ENCODE data around the gene CFHR5. TPM values are rescaled to one million over a fixed set of nuclear protein-coding genes. Genes with fewer than 3 reads are reported as not detected.
"Not testable (repeated sequence)": the region's sequence is repeated elsewhere in the genome, so short reads cannot be mapped to it uniquely, and the experiment has no call there.

The CFHR5 gene
- total and polyA plus RNA-seq, 2 of the 13 experiments (the other 11 are each of a cell fraction or from before 2014, with no cell fraction given), result not detected

DNA sequence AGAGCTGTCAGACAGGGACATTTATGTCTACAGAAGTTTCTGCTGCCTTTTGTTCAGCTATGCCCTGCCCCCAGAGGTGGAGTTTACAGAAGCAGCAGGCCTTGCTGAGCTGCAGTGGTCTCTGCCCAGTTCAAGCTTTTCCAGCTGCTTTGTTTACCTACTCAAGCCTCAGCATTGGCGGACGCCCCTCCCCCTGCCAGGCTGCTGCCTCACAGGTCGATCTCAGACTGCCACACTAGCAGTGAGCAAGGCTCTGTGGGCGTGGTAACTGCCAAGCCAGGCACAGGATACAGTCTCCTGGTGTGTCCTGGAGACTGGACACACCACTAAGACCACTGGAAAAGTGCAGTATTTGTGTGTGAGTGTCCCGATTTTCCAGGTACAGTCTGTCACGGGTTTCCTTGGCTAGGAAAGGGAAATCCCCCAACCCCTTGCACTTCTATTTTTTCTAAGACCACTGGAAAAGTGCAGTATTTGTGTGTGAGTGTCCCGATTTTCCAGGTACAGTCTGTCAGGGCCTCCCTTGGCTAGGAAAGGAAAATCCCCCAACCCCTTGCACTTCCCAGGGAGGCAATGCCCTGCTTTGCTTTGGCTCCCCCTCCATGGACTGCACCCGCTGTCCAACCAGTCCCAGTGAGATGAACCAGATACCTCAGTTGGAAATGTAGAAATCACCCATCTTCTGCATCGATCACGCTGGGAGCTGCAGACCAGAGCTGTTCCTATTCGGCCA is 14.7 kb downstream of the CFHR5 start (continued):
- TF ChIP-seq ELF3 (CRISPR knock-in tag; IDR thresholded peaks at IDR 0.05) (peak; percentile 55; the same call in 1 of the 2 replicates), KLF12 (CRISPR knock-in tag; IDR thresholded peaks at IDR 0.05; ENCODE audit: borderline replicate concordance) (0 out of 2 replicates have a peak, but pooled peaks have one; percentile 35), ZNF160 (CRISPR knock-in tag; IDR thresholded peaks at IDR 0.05) (0 out of 2 replicates have a peak, but pooled peaks have one; percentile 61), FOXK1 (CRISPR knock-in tag; IDR thresholded peaks at IDR 0.05; ENCODE audit: borderline replicate concordance, low read depth) (peak; percentile 75), ZNF784 (CRISPR knock-in tag; IDR thresholded peaks at IDR 0.05; ENCODE audit: borderline replicate concordance) (peak; percentile 32; the same call in 1 of the 2 replicates), SP140L (CRISPR knock-in tag; IDR thresholded peaks at IDR 0.05; ENCODE audit: borderline replicate concordance) (0 out of 2 replicates have a peak, but pooled peaks have one; percentile 48), ZNF317 (CRISPR knock-in tag; IDR thresholded peaks at IDR 0.05) (peak; percentile 31; the same call in 1 of the 2 replicates), ZFX (CRISPR knock-in tag; IDR thresholded peaks at IDR 0.05; ENCODE audit: low read depth) (peak; percentile 76; the same call in 1 of the 2 replicates), FOXA1 (IDR thresholded peaks at IDR 0.05) (0 out of 2 replicates have a peak, but pooled peaks have one; percentile 20), FOXA1 (CRISPR knock-in tag; IDR thresholded peaks at IDR 0.05) (peak; percentile 93), KDM4B (CRISPR knock-in tag; IDR thresholded peaks at IDR 0.05) (0 out of 2 replicates have a peak, but pooled peaks have one; percentile 18), ZNF598 (CRISPR knock-in tag; IDR thresholded peaks at IDR 0.05; ENCODE audit: borderline replicate concordance) (peak; percentile 78; the same call in 1 of the 2 replicates), SOX6 (CRISPR knock-in tag; IDR thresholded peaks at IDR 0.05) (peak; percentile 79; the same call in 1 of the 2 replicates), ZBTB42 (CRISPR knock-in tag; IDR thresholded peaks at IDR 0.05) (peak; percentile 92; the same call in 1 of the 2 replicates), ZNF264 (CRISPR knock-in tag; IDR thresholded peaks at IDR 0.05) (peak; percentile 55; the same call in 1 of the 2 replicates), ZNF124 (CRISPR knock-in tag; IDR thresholded peaks at IDR 0.05) (peak; percentile 36; the same call in 1 of the 2 replicates), ZMYM3 (CRISPR knock-in tag; IDR thresholded peaks at IDR 0.05) (peak; percentile 79), DMAP1 (CRISPR knock-in tag; IDR thresholded peaks at IDR 0.05) (peak; percentile 54; the same call in 1 of the 2 replicates), DRAP1 (CRISPR knock-in tag; IDR thresholded peaks at IDR 0.05) (0 out of 2 replicates have a peak, but pooled peaks have one; percentile 39), KDM5B (CRISPR knock-in tag; IDR thresholded peaks at IDR 0.05; ENCODE audit: borderline replicate concordance) (peak; percentile 53; the same call in 1 of the 2 replicates), GABPB1 (CRISPR knock-in tag; IDR thresholded peaks at IDR 0.05) (peak; percentile 55; the same call in 1 of the 2 replicates)
- TF ChIP-seq, protein P1, sequence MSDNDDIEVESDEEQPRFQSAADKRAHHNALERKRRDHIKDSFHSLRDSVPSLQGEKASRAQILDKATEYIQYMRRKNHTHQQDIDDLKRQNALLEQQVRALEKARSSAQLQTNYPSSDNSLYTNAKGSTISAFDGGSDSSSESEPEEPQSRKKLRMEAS (IDR thresholded peaks at IDR 0.05), result peak; percentile 53; the same call in 1 of the 2 replicates
- TF ChIP-seq, protein P2, sequence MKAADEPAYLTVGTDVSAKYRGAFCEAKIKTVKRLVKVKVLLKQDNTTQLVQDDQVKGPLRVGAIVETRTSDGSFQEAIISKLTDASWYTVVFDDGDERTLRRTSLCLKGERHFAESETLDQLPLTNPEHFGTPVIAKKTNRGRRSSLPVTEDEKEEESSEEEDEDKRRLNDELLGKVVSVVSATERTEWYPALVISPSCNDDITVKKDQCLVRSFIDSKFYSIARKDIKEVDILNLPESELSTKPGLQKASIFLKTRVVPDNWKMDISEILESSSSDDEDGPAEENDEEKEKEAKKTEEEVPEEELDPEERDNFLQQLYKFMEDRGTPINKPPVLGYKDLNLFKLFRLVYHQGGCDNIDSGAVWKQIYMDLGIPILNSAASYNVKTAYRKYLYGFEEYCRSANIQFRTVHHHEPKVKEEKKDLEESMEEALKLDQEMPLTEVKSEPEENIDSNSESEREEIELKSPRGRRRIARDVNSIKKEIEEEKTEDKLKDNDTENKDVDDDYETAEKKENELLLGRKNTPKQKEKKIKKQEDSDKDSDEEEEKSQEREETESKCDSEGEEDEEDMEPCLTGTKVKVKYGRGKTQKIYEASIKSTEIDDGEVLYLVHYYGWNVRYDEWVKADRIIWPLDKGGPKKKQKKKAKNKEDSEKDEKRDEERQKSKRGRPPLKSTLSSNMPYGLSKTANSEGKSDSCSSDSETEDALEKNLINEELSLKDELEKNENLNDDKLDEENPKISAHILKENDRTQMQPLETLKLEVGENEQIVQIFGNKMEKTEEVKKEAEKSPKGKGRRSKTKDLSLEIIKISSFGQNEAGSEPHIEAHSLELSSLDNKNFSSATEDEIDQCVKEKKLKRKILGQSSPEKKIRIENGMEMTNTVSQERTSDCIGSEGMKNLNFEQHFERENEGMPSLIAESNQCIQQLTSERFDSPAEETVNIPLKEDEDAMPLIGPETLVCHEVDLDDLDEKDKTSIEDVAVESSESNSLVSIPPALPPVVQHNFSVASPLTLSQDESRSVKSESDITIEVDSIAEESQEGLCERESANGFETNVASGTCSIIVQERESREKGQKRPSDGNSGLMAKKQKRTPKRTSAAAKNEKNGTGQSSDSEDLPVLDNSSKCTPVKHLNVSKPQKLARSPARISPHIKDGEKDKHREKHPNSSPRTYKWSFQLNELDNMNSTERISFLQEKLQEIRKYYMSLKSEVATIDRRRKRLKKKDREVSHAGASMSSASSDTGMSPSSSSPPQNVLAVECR (CRISPR knock-in tag; IDR thresholded peaks at IDR 0.05; ENCODE audit: borderline replicate concordance), result peak; percentile 63; the same call in 1 of the 2 replicates
- not testable (repeated sequence) for TF ChIP-seq SOX6 (IDR thresholded peaks at IDR 0.05)

Data from HepG2 (cell line).